ENCODE data around the gene PEF1.

PEF1 gene

GRCh38 chr1:31672986-31673385 is 28.3 kb upstream of the PEF1 start:
- no peak for TF ChIP-seq CTCF (IDR thresholded peaks at IDR 0.05; ENCODE audit: low read depth, low read length)
- DNase-seq (ENCODE audit: extremely low read depth, low read depth) = no peak

- no peak for DNase-seq (ENCODE audit: extremely low read depth, low read depth)
- no peak for TF ChIP-seq CTCF (IDR thresholded peaks at IDR 0.05; ENCODE audit: low read depth, low read length)
Observed at GRCh38 chr1:31671561-31672201, 27.0 kb upstream of the PEF1 start.

- TF ChIP-seq CTCF (IDR thresholded peaks at IDR 0.05; ENCODE audit: low read depth, low read length) = no peak
- no peak for DNase-seq (ENCODE audit: extremely low read depth, low read depth)
Observed at GRCh38 chr1:31671147-31671546, 26.5 kb upstream of the PEF1 start.

- no peak for TF ChIP-seq CTCF (IDR thresholded peaks at IDR 0.05; ENCODE audit: low read depth, low read length)
- DNase-seq (ENCODE audit: extremely low read depth, low read depth) = no peak
Observed at GRCh38 chr1:31670593-31670964, 25.9 kb upstream of the PEF1 start.

- no peak; the same call in 1 of the 2 replicates for TF ChIP-seq CTCF (IDR thresholded peaks at IDR 0.05; ENCODE audit: low read depth, low read length)
- no peak for DNase-seq (ENCODE audit: extremely low read depth, low read depth)
Observed at GRCh38 chr1:31669786-31670592, 25.3 kb upstream of the PEF1 start.

- no peak for DNase-seq (ENCODE audit: extremely low read depth, low read depth)
- no peak for TF ChIP-seq CTCF (IDR thresholded peaks at IDR 0.05; ENCODE audit: low read depth, low read length)
Observed at GRCh38 chr1:31669433-31669785, 24.7 kb upstream of the PEF1 start.

- DNase-seq (ENCODE audit: extremely low read depth, low read depth) = no peak
- no peak for TF ChIP-seq CTCF (IDR thresholded peaks at IDR 0.05; ENCODE audit: low read depth, low read length)
Observed at GRCh38 chr1:31668303-31668883, 23.7 kb upstream of the PEF1 start.
